ENCODE measurements around the gene MORN4.

MORN4 gene

GRCh38 chr10:97574374-97575126, 58.8 kb downstream of the MORN4 start (continued):
- no peak for TF ChIP-seq ZIC2 (tag by site-specific recombination; IDR thresholded peaks at IDR 0.05)
- TF ChIP-seq ZSCAN5A (tag by site-specific recombination; IDR thresholded peaks at IDR 0.05), result no peak
- no peak for TF ChIP-seq ZNF624 (tag by site-specific recombination; IDR thresholded peaks at IDR 0.05)
- peak; percentile 34; the same call in 1 of the 2 replicates for TF ChIP-seq ZNF10 (tag by site-specific recombination; IDR thresholded peaks at IDR 0.05)
- TF ChIP-seq ZNF366 (tag by site-specific recombination; conservative IDR thresholded peaks at IDR 0.05), result peak; percentile 73
- no peak for TF ChIP-seq FEZF1 (tag by site-specific recombination; IDR thresholded peaks at IDR 0.05)
- peak; percentile 23; the same call in 1 of the 2 replicates for TF ChIP-seq ZNF335 (tag by site-specific recombination; conservative IDR thresholded peaks at IDR 0.05)
- no peak for TF ChIP-seq ZNF146 (tag by site-specific recombination; IDR thresholded peaks at IDR 0.05)

- no peak overlapping the region for H3K4me3 ChIP-seq (ENCODE audit: low read depth, low read length)
- ChIA-PET CTCF (interaction anchor here (0.6 to 5.1 kb wide), 8 partner anchors 11 to 1303 kb away, joined by 3 to 78 read pairs (median 10); partner anchors contain the start of gene HOGA1), POLR2A (interaction anchor here (0.7 kb wide), 1 partner anchor 141 kb away, joined by 3 read pairs; no protein-coding TSS in a partner anchor)
- TF ChIP-seq ZNF560 (tag by site-specific recombination; IDR thresholded peaks at IDR 0.05; ENCODE audit: borderline replicate concordance) (no peak), ZBTB48 (tag by site-specific recombination; IDR thresholded peaks at IDR 0.05) (no peak), SCRT2 (tag by site-specific recombination; IDR thresholded peaks at IDR 0.05) (no peak)
- peaks cover 0 to 12% of the 10 kb centered on the region in 2 experiments; a peak in 2 of 3 replicates for H3K36me3 ChIP-seq (ENCODE audit: control insufficient read depth in 2 of 2, insufficient read depth in 1 of 2, low read length in 2 of 2)
- no peak overlapping the region for H3K27ac ChIP-seq (ENCODE audit: extremely low read depth, low read depth, low read length)
- H3K4me1 ChIP-seq (ENCODE audit: control insufficient read depth, insufficient read depth, low read length), result peaks cover 6% of the 10 kb centered on the region
- no peaks in the 10 kb centered on the region for H3K9me3 ChIP-seq (ENCODE audit: control insufficient read depth, insufficient read depth, low read depth, low read length)
Observed at GRCh38 chr10:97573672-97574071, 59.6 kb downstream of the MORN4 start.

GRCh38 chr10:97573021-97573420, 60.3 kb downstream of the MORN4 start:
- ChIA-PET CTCF (interaction anchor here (0.6 to 5.1 kb wide), 16 partner anchors 9 to 128 kb away, joined by 3 to 78 read pairs (median 8); partner anchors contain the start of gene HOGA1), POLR2A (interaction anchor here (0.7 to 1.5 kb wide), 2 partner anchors 11 to 142 kb away, joined by 3 to 5 read pairs; partner anchors contain the start of gene HOGA1)
- peaks cover 6% of the 10 kb centered on the region for H3K4me1 ChIP-seq (ENCODE audit: control insufficient read depth, insufficient read depth, low read length)
- H3K36me3 ChIP-seq (ENCODE audit: control insufficient read depth in 2 of 2, insufficient read depth in 1 of 2, low read length in 2 of 2), result peaks cover 0 to 12% of the 10 kb centered on the region in 2 experiments; a peak in 2 of 3 replicates
- TF ChIP-seq ZNF585B (tag by site-specific recombination; IDR thresholded peaks at IDR 0.05) (no peak), ZIC2 (tag by site-specific recombination; IDR thresholded peaks at IDR 0.05) (0 out of 2 replicates have a peak, but pooled peaks have one; percentile 3)
- no peaks in the 10 kb centered on the region for H3K9me3 ChIP-seq (ENCODE audit: control insufficient read depth, insufficient read depth, low read depth, low read length)
- no peak overlapping the region for H3K4me3 ChIP-seq (ENCODE audit: low read depth, low read length)
- no peak overlapping the region for H3K27ac ChIP-seq (ENCODE audit: extremely low read depth, low read depth, low read length)

GRCh38 chr10:97572214-97572989, 60.9 kb downstream of the MORN4 start, which contains the start of gene ANKRD2:
TSS of gene ANKRD2 (plus strand) at chr10:97572779. CDS start at chr10:97572789, 10 bp downstream.
- Histone ChIP-seq H3K27ac (ENCODE audit: extremely low read depth, low read depth, low read length) (no peak within 1 kb of the TSS), H3K36me3 (ENCODE audit: control insufficient read depth in 2 of 2, insufficient read depth in 1 of 2, low read length in 2 of 2) (peaks cover 0 to 12% of the 10 kb centered on the region in 2 experiments; a peak in 2 of 3 replicates), H3K4me3 (ENCODE audit: low read depth, low read length) (no peak within 1 kb of the TSS), H3K9me3 (ENCODE audit: control insufficient read depth, insufficient read depth, low read depth, low read length) (no peaks in the 10 kb centered on the region), H3K4me1 (ENCODE audit: control insufficient read depth, insufficient read depth, low read length) (peaks cover 6% of the 10 kb centered on the region)
- CTCF ChIA-PET, result interaction anchor here (0.6 to 5.1 kb wide), 28 partner anchors 10 to 554 kb away, joined by 3 to 78 read pairs (median 4); partner anchors contain the start of gene HOGA1
- POLR2A ChIA-PET, result interaction anchor here (0.6 to 1.5 kb wide), 3 partner anchors 12 to 24 kb away, joined by 3 to 5 read pairs (median 4); partner anchors contain the start of gene HOGA1
- no peak for TF ChIP-seq ZNF561 (tag by site-specific recombination; IDR thresholded peaks at IDR 0.05; ENCODE audit: borderline replicate concordance)
- no peak for TF ChIP-seq SP3 (tag by site-specific recombination; IDR thresholded peaks at IDR 0.05)
- TF ChIP-seq ZNF394 (tag by site-specific recombination; IDR thresholded peaks at IDR 0.05; ENCODE audit: borderline replicate concordance), result no peak
- TF ChIP-seq SETDB1 (IDR thresholded peaks at IDR 0.05; ENCODE audit: insufficient read length, low read length), result no peak
- no peak for TF ChIP-seq ZXDB (tag by site-specific recombination; IDR thresholded peaks at IDR 0.05)
- TF ChIP-seq ZNF658 (tag by site-specific recombination; IDR thresholded peaks at IDR 0.05), result no peak
- no peak for TF ChIP-seq REPIN1 (tag by site-specific recombination; IDR thresholded peaks at IDR 0.05; ENCODE audit: low read depth)
- TF ChIP-seq BCL11B (tag by site-specific recombination; IDR thresholded peaks at IDR 0.05; ENCODE audit: low read depth), result no peak
- TF ChIP-seq ZBTB49 (tag by site-specific recombination; IDR thresholded peaks at IDR 0.05; ENCODE audit: low read depth), result no peak
- TF ChIP-seq OVOL3 (tag by site-specific recombination; IDR thresholded peaks at IDR 0.05), result no peak
- peak; percentile 70 for TF ChIP-seq ZNF654 (tag by site-specific recombination; IDR thresholded peaks at IDR 0.05; ENCODE audit: low read depth)
- no peak for TF ChIP-seq ZNF157 (tag by site-specific recombination; IDR thresholded peaks at IDR 0.05)
- TF ChIP-seq ZNF416 (tag by site-specific recombination; IDR thresholded peaks at IDR 0.05), result no peak
